ENCODE data around the gene DPEP2NB.

DNA sequence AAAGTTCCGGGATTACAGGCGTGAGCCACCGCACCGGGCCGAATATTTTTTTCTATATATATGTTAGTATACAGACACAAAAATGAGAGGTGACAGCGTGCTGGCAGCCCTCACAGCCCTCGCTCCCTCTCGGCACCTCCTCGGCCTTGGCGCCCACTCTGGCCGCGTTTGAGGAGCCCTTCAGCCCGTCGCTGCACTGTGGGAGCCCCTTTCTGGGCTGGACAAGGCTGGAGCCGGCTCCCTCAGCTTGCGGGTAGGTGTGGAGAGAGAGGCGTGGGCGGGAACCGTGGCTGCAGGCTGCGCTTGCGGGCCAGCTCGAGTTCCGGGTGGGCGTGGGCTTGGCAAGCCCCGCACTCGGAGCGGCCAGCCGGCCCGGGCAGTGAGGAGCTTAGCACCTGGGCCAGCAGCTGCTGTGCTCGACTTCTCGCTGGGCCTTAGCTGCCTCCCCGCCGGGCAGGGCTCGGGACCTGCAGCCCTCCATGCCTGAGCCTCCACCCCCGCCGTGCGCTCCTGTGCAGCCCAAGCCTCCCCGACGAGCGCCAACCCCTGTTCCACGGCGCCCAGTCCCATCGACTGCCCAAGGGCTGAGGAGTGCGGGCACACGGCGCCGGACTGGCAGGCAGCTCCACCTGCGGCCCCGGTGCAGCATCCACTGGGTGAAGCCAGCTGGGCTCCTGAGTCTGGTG is 33.6 kb downstream of the DPEP2NB start:
- TF ChIP-seq POLR2AphosphoS5 (IDR thresholded peaks at IDR 0.05; ENCODE audit: low read depth, low read length) (no peak), FOXP2 (optimal IDR thresholded peaks at IDR 0.05; ENCODE audit: borderline replicate concordance, extremely low read depth, extremely low read length, insufficient read depth) (no peak), TAF1 (IDR thresholded peaks at IDR 0.05; ENCODE audit: borderline replicate concordance, insufficient read depth, low read length) (no peak), SIN3A (IDR thresholded peaks at IDR 0.05; ENCODE audit: borderline replicate concordance, insufficient read depth, low read length) (no peak)
- TF ChIP-seq, protein P1, sequence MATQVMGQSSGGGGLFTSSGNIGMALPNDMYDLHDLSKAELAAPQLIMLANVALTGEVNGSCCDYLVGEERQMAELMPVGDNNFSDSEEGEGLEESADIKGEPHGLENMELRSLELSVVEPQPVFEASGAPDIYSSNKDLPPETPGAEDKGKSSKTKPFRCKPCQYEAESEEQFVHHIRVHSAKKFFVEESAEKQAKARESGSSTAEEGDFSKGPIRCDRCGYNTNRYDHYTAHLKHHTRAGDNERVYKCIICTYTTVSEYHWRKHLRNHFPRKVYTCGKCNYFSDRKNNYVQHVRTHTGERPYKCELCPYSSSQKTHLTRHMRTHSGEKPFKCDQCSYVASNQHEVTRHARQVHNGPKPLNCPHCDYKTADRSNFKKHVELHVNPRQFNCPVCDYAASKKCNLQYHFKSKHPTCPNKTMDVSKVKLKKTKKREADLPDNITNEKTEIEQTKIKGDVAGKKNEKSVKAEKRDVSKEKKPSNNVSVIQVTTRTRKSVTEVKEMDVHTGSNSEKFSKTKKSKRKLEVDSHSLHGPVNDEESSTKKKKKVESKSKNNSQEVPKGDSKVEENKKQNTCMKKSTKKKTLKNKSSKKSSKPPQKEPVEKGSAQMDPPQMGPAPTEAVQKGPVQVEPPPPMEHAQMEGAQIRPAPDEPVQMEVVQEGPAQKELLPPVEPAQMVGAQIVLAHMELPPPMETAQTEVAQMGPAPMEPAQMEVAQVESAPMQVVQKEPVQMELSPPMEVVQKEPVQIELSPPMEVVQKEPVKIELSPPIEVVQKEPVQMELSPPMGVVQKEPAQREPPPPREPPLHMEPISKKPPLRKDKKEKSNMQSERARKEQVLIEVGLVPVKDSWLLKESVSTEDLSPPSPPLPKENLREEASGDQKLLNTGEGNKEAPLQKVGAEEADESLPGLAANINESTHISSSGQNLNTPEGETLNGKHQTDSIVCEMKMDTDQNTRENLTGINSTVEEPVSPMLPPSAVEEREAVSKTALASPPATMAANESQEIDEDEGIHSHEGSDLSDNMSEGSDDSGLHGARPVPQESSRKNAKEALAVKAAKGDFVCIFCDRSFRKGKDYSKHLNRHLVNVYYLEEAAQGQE (IDR thresholded peaks at IDR 0.05; ENCODE audit: insufficient read depth in 1 of 2, low read depth in 2 of 2, low read length in 2 of 2), result no peak
